ENCODE data around the gene CEACAM1.
"Not testable (repeated sequence)": the region's sequence is repeated elsewhere in the genome, so short reads cannot be mapped to it uniquely, and the experiment has no call there.

The CEACAM1 gene

GRCh38 chr19:42555801-42556200 is 27.5 kb upstream of the CEACAM1 start:
- H3K4me1 Mint-ChIP-seq (ENCODE audit: low read depth) = peaks cover 56% of the 10 kb centered on the region

DNA sequence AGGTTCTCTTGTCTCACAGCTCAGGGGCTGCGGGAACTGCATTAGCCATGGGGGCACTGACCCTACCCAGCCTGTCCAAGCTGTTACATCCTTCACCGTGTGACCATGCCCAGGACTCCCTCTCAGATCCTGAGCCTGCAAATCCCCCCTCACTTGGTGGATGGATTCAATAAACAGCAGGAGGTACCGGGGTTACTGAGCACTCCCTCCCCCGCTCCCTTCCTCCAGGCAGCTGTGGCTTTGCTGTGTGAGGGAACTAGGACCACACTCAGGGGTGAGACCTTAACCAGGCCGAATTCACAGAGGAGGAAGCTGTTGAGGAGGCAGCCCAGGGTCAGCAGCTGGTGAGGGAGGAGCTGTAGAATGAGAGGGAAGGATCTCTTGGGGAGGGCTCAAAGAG is 27.0 kb upstream of the CEACAM1 start:
- Mint-ChIP-seq H3K4me3 (no peak overlapping the region), H3K4me1 (ENCODE audit: low read depth) (peaks cover 51% of the 10 kb centered on the region), H3K36me3 (ENCODE audit: low read depth) (peaks cover 5% of the 10 kb centered on the region), H3K27me3 (peaks cover 93% of the 10 kb centered on the region), H3K27ac (no peak overlapping the region), H3K9me3 (peaks cover 21% of the 10 kb centered on the region)
- intact Hi-C loops (cut with micrococcal nuclease) = no loop called here

More at GRCh38 chr19:42555801-42556200, 27.5 kb upstream of the CEACAM1 start:
- Mint-ChIP-seq H3K27me3 (peaks cover 93% of the 10 kb centered on the region), H3K9me3 (peaks cover 16% of the 10 kb centered on the region), H3K4me3 (peak overlapping the region; percentile 35), H3K36me3 (ENCODE audit: low read depth) (peaks cover 5% of the 10 kb centered on the region), H3K27ac (no peak overlapping the region)
- intact Hi-C loops (cut with micrococcal nuclease) = no loop called here

DNA sequence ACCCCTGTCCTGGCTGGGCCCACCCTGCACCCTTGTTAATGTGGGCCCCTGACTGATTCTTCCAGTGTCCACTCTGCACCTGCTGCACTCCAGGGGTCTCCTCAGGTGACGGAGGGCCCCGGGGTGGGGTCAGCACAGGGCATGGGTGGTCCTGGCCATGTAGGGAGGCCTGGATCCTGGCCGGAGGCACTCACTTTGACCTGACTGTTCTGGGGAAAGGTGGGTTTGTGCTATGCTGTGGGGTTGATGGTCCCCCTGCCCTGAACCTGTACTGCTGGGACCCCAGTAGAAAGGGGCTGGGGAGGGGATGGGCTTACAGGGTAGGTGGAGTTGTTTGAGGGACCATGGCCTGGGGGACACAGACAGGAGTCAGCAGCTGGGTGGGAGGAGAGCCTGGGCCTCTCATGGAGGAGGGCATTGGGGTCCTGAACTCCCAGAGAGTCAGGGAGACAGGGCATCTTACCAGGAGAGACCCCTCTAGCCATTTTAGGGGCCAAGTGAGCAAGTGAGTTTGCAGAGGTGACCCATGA is 25.8 kb upstream of the CEACAM1 start:
- no peak overlapping the region for H3K4me3 Mint-ChIP-seq
- H3K27ac Mint-ChIP-seq = peak overlapping the region; percentile 41
- peaks cover 95% of the 10 kb centered on the region for H3K27me3 Mint-ChIP-seq
- peaks cover 51% of the 10 kb centered on the region for H3K4me1 Mint-ChIP-seq (ENCODE audit: low read depth)
- H3K9me3 Mint-ChIP-seq = peaks cover 33% of the 10 kb centered on the region
- peaks cover 10% of the 10 kb centered on the region for H3K36me3 Mint-ChIP-seq (ENCODE audit: low read depth)
- intact Hi-C loops (cut with micrococcal nuclease) = no loop called here

- Mint-ChIP-seq H3K27me3 (peaks cover 94% of the 10 kb centered on the region), H3K36me3 (ENCODE audit: low read depth) (peaks cover 11% of the 10 kb centered on the region), H3K27ac (no peak overlapping the region), H3K4me1 (ENCODE audit: low read depth) (peaks cover 51% of the 10 kb centered on the region), H3K4me3 (peak overlapping the region; percentile 30), H3K9me3 (peaks cover 39% of the 10 kb centered on the region)
- intact Hi-C loops (cut with micrococcal nuclease) = no loop called here
Observed at GRCh38 chr19:42553292-42554045, 25.2 kb upstream of the CEACAM1 start.

GRCh38 chr19:42552086-42553065 is 24.1 kb upstream of the CEACAM1 start:
- peaks cover 93% of the 10 kb centered on the region for H3K27me3 Mint-ChIP-seq
- peaks cover 51% of the 10 kb centered on the region for H3K4me1 Mint-ChIP-seq (ENCODE audit: low read depth)
- no peak overlapping the region for H3K27ac Mint-ChIP-seq
- intact Hi-C loops (cut with micrococcal nuclease) = no loop called here
- no peak overlapping the region for H3K4me3 Mint-ChIP-seq
- H3K36me3 Mint-ChIP-seq (ENCODE audit: low read depth) = peaks cover 8% of the 10 kb centered on the region
- peaks cover 34% of the 10 kb centered on the region for H3K9me3 Mint-ChIP-seq

- peaks cover 30% of the 10 kb centered on the region for H3K9me3 Mint-ChIP-seq
- H3K36me3 Mint-ChIP-seq (ENCODE audit: low read depth); H3K4me3 Mint-ChIP-seq; H3K27ac Mint-ChIP-seq; intact Hi-C loops (cut with micrococcal nuclease): not testable (repeated sequence)
- peaks cover 37% of the 10 kb centered on the region for H3K4me1 Mint-ChIP-seq (ENCODE audit: low read depth)
- peaks cover 93% of the 10 kb centered on the region for H3K27me3 Mint-ChIP-seq
Observed at GRCh38 chr19:42550521-42550920, 22.2 kb upstream of the CEACAM1 start.

- H3K4me3 Mint-ChIP-seq; H3K27ac Mint-ChIP-seq; intact Hi-C loops (cut with micrococcal nuclease); H3K36me3 Mint-ChIP-seq (ENCODE audit: low read depth): not testable (repeated sequence)
- Mint-ChIP-seq H3K9me3 (peaks cover 30% of the 10 kb centered on the region), H3K27me3 (peaks cover 87% of the 10 kb centered on the region), H3K4me1 (ENCODE audit: low read depth) (peaks cover 23% of the 10 kb centered on the region)
Observed at GRCh38 chr19:42549067-42549466, 20.8 kb upstream of the CEACAM1 start.

- Mint-ChIP-seq H3K4me1 (ENCODE audit: low read depth) (peaks cover 17% of the 10 kb centered on the region), H3K27me3 (peaks cover 89% of the 10 kb centered on the region), H3K4me3 (no peak overlapping the region), H3K27ac (no peak overlapping the region), H3K36me3 (ENCODE audit: low read depth) (peaks cover 6% of the 10 kb centered on the region), H3K9me3 (peaks cover 30% of the 10 kb centered on the region)
- intact Hi-C loops (cut with micrococcal nuclease) = no loop called here
Observed at GRCh38 chr19:42548552-42548951, 20.3 kb upstream of the CEACAM1 start.

GRCh38 chr19:42547929-42548328 is 19.6 kb upstream of the CEACAM1 start:
- peaks cover 6% of the 10 kb centered on the region for H3K36me3 Mint-ChIP-seq (ENCODE audit: low read depth)
- no peak overlapping the region for H3K27ac Mint-ChIP-seq
- H3K4me3 Mint-ChIP-seq = no peak overlapping the region
- intact Hi-C loops (cut with micrococcal nuclease) = no loop called here
- H3K4me1 Mint-ChIP-seq (ENCODE audit: low read depth) = peaks cover 11% of the 10 kb centered on the region
- peaks cover 93% of the 10 kb centered on the region for H3K27me3 Mint-ChIP-seq
- H3K9me3 Mint-ChIP-seq = peaks cover 30% of the 10 kb centered on the region

DNA sequence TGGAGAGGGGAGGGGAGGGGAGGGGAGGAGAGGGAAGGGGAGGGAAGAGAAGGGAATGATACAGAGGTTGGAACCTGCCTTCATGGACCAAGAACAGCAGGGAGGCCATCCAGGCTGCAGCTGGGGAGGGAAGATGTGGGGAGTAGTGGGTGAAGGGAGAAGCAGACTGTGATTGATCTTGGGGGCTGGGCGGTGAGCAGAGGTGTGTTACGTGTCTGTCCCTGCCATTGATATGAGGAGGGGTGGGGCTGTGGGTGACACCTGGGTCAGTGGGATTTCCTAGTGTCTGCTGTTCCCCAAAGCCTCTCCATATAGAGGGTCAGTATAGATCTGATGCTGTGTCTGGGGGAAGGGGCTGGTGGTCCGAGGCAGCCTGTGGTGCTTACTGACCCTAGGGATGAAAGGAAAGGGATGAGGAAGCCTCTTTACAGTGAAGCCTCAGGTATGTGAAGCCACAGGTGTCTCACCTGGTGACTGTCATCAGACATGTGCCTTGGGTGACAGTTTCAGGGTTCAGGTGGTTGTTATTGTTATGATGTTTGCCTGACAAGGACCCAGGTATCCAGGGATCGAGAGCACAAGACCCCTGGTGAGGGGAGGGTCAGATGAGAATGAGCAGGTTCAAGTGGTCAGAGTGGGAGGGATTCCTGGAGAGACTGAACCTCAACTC is 18.7 kb upstream of the CEACAM1 start:
- Mint-ChIP-seq H3K27me3 (peaks cover 93% of the 10 kb centered on the region), H3K9me3 (peaks cover 30% of the 10 kb centered on the region), H3K36me3 (ENCODE audit: low read depth) (peaks cover 6% of the 10 kb centered on the region)

DNA sequence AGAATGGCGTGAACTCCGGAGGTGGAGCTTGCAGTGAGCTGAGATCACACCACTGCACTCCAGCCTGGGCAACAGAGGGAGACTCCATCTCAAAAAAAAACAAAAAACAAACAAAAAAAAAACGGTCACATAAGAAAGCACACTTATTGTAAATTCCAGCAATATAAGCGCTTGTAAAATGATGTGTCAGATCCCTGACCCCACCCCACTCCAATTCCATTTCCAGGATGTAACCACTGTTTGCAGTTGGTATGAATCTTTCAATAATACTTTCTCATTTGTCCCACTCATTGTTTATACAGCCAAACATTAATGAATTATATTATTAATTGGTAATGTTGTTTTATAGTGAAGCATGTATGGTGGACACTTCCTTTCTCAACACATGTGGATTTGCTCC is 15.9 kb upstream of the CEACAM1 start:
- intact Hi-C loops (cut with micrococcal nuclease) = no loop called here
- Mint-ChIP-seq H3K4me3 (no peak overlapping the region), H3K27ac (no peak overlapping the region), H3K27me3 (peaks cover 89% of the 10 kb centered on the region), H3K36me3 (ENCODE audit: low read depth) (peaks cover 2% of the 10 kb centered on the region), H3K4me1 (ENCODE audit: low read depth) (no peaks in the 10 kb centered on the region), H3K9me3 (peaks cover 7% of the 10 kb centered on the region)

More for the DNA sequence above, 18.7 kb upstream of the CEACAM1 start:
- no peak overlapping the region for H3K27ac Mint-ChIP-seq
- intact Hi-C loops (cut with micrococcal nuclease) = no loop called here
- no peak overlapping the region for H3K4me3 Mint-ChIP-seq
- peaks cover 2% of the 10 kb centered on the region for H3K4me1 Mint-ChIP-seq (ENCODE audit: low read depth)

- Mint-ChIP-seq H3K36me3 (ENCODE audit: low read depth) (no peaks in the 10 kb centered on the region), H3K27ac (no peak overlapping the region), H3K9me3 (no peaks in the 10 kb centered on the region), H3K27me3 (peaks cover 86% of the 10 kb centered on the region), H3K4me3 (no peak overlapping the region), H3K4me1 (ENCODE audit: low read depth) (no peaks in the 10 kb centered on the region)
- intact Hi-C loops (cut with micrococcal nuclease) = no loop called here
Observed at GRCh38 chr19:42542791-42543190, 14.5 kb upstream of the CEACAM1 start.

GRCh38 chr19:42540071-42540553 is 11.8 kb upstream of the CEACAM1 start:
- Mint-ChIP-seq H3K4me3 (no peak overlapping the region), H3K27me3 (peaks cover 62% of the 10 kb centered on the region), H3K4me1 (ENCODE audit: low read depth) (no peaks in the 10 kb centered on the region), H3K27ac (no peak overlapping the region), H3K9me3 (no peaks in the 10 kb centered on the region), H3K36me3 (ENCODE audit: low read depth) (no peaks in the 10 kb centered on the region)
- intact Hi-C loops (cut with micrococcal nuclease) = no loop called here
